ENCODE results near the gene TRMT2B. TPM values are rescaled to one million over a fixed set of nuclear protein-coding genes. Genes with fewer than 3 reads are reported as not detected.
"Not testable (repeated sequence)": the region's sequence is repeated elsewhere in the genome, so short reads cannot be mapped to it uniquely, and the experiment has no call there.

The TRMT2B gene
- polyA plus RNA-seq, 1 of the 3 experiments (the other 2 are of a cell fraction): 7.2 TPM

DNA sequence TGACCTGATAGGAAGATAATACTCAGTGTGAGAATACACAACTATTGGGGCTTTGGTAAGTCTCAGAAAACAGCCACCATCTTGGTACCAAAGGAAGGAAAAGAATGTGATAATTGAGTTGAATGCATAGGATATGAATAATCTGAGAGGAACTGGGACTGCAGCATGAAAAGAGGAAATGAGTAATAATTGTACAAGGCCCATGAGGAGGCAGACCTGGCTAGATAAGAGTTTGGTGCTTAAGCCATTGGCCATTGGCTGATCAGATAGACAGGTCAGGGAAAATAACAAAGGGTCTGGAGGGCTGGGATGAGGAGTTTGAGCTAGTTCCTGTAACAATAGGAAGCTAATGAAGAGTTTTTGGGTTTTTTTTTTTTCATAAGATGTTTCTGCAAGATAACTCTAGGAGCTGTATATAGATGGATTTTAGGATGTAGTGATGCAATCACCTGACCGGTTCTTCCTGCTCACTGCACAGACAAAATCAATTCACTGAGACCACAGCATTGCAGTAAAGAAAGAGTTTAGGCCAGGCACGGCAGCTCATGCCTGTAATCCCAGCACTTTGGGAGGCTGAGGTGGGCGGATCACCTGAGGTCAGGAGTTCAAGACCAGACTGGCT lies 5.3 kb upstream of the TRMT2B start:
- 40% methylated on average over 3 of the region's 3 CpGs for WGBS (ENCODE audit: low lambda C conversion rate)
- H3K4me2 ChIP-seq: peak overlapping the region; percentile 41; the same call in 1 of the 2 replicates
- H2AFZ ChIP-seq (ENCODE audit: low read depth): peak overlapping the region; percentile 67
- H3K9me3 ChIP-seq: no peaks in the 10 kb centered on the region
- H3K4me3 ChIP-seq (ENCODE audit: low read depth in 2 of 2, low read length in 1 of 2): no peak overlapping the region
- no peaks in the 10 kb centered on the region for H3K79me2 ChIP-seq (ENCODE audit: insufficient read depth)
- ChIA-PET CTCF (no interaction called here), POLR2A (no interaction called here)
- H3K9ac ChIP-seq: no peak overlapping the region
- peak overlapping the region in 1 of 2 experiments; percentile 47; a peak in 2 of 4 replicates for H3K27ac ChIP-seq (ENCODE audit: low read depth in 2 of 2, low read length in 1 of 2)
- no peaks in the 10 kb centered on the region for H3K4me1 ChIP-seq (ENCODE audit: control insufficient read depth in 1 of 2, insufficient read depth in 2 of 2, low read depth in 1 of 2, low read length in 1 of 2)
- H4K20me1 ChIP-seq (ENCODE audit: insufficient read depth): no peaks in the 10 kb centered on the region
- no peak for DNase-seq
- TF ChIP-seq GATA2 (CRISPR knock-in tag; IDR thresholded peaks at IDR 0.05): no peak
- peak; percentile 49; the same call in 1 of the 2 replicates for TF ChIP-seq YY1 (IDR thresholded peaks at IDR 0.05; ENCODE audit: low read depth)
- 0 out of 2 replicates have a peak, but pooled peaks have one; percentile 17 for TF ChIP-seq TCF12 (IDR thresholded peaks at IDR 0.05)
- TF ChIP-seq FOSL2 (IDR thresholded peaks at IDR 0.05; ENCODE audit: borderline replicate concordance, low read depth): peak; percentile 44; the same call in 1 of the 2 replicates
- TF ChIP-seq, protein P1, sequence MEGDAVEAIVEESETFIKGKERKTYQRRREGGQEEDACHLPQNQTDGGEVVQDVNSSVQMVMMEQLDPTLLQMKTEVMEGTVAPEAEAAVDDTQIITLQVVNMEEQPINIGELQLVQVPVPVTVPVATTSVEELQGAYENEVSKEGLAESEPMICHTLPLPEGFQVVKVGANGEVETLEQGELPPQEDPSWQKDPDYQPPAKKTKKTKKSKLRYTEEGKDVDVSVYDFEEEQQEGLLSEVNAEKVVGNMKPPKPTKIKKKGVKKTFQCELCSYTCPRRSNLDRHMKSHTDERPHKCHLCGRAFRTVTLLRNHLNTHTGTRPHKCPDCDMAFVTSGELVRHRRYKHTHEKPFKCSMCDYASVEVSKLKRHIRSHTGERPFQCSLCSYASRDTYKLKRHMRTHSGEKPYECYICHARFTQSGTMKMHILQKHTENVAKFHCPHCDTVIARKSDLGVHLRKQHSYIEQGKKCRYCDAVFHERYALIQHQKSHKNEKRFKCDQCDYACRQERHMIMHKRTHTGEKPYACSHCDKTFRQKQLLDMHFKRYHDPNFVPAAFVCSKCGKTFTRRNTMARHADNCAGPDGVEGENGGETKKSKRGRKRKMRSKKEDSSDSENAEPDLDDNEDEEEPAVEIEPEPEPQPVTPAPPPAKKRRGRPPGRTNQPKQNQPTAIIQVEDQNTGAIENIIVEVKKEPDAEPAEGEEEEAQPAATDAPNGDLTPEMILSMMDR (IDR thresholded peaks at IDR 0.05): no peak
- no peaks in the 10 kb centered on the region for H3K36me3 ChIP-seq (replicated peaks in 1 of 2; ENCODE audit: control insufficient read depth in 1 of 2, insufficient read depth in 2 of 2, low read length in 1 of 2)
- H3K27me3 ChIP-seq (ENCODE audit: insufficient read depth): no peaks in the 10 kb centered on the region; the same call in 1 of the 2 replicates
- peaks cover 4% of the 10 kb centered on the region for H3F3A ChIP-seq (replicated peaks; ENCODE audit: insufficient read depth)
- no peaks in the 10 kb centered on the region for H3K9me2 ChIP-seq

GRCh38 chrX:101056551-101056950 lies 4.6 kb upstream of the TRMT2B start:
- 44% methylated on average over 4 of the region's 4 CpGs for WGBS (ENCODE audit: low lambda C conversion rate)
- H4K20me1 ChIP-seq (ENCODE audit: insufficient read depth); H3K4me2 ChIP-seq; H3K9me2 ChIP-seq; H3K9ac ChIP-seq; H3K9me3 ChIP-seq; H3K4me3 ChIP-seq (ENCODE audit: low read depth in 2 of 2, low read length in 1 of 2); POLR2A ChIA-PET; H3K27me3 ChIP-seq (ENCODE audit: insufficient read depth); H3K4me1 ChIP-seq (ENCODE audit: control insufficient read depth in 1 of 2, insufficient read depth in 2 of 2, low read depth in 1 of 2, low read length in 1 of 2); H3K79me2 ChIP-seq (ENCODE audit: insufficient read depth); DNase-seq; H3F3A ChIP-seq (replicated peaks; ENCODE audit: insufficient read depth); H3K36me3 ChIP-seq (replicated peaks in 1 of 2; ENCODE audit: control insufficient read depth in 1 of 2, insufficient read depth in 2 of 2, low read length in 1 of 2); CTCF ChIA-PET: not testable (repeated sequence)
- peak overlapping the region in 1 of 2 experiments; percentile 47; a peak in 2 of 4 replicates for H3K27ac ChIP-seq (ENCODE audit: low read depth in 2 of 2, low read length in 1 of 2)
- peak overlapping the region; percentile 67; the same call in 1 of the 2 replicates for H2AFZ ChIP-seq (ENCODE audit: low read depth)

GRCh38 chrX:101051153-101051548 lies 760 bp downstream of the TRMT2B start:
- Histone ChIP-seq H3K4me2 (peak overlapping the region; percentile 70), H3K4me1 (ENCODE audit: control insufficient read depth in 1 of 2, insufficient read depth in 2 of 2, low read depth in 1 of 2, low read length in 1 of 2) (peaks cover 0 to 3% of the 10 kb centered on the region in 2 experiments; a peak in 1 of 4 replicates), H3K4me3 (ENCODE audit: low read depth in 2 of 2, low read length in 1 of 2) (peak overlapping the region; percentile 49 to 58), H3K27me3 (ENCODE audit: insufficient read depth) (no peaks in the 10 kb centered on the region; the same call in 1 of the 2 replicates), H3K79me2 (ENCODE audit: insufficient read depth) (peaks cover 16% of the 10 kb centered on the region; the same call in 1 of the 2 replicates), H3K9ac (peak overlapping the region; percentile 72), H3K36me3 (replicated peaks in 1 of 2; ENCODE audit: control insufficient read depth in 1 of 2, insufficient read depth in 2 of 2, low read length in 1 of 2) (no peaks in the 10 kb centered on the region), H3K9me2 (no peaks in the 10 kb centered on the region), H2AFZ (ENCODE audit: low read depth) (peak overlapping the region; percentile 59), H4K20me1 (ENCODE audit: insufficient read depth) (no peaks in the 10 kb centered on the region), H3K9me3 (no peaks in the 10 kb centered on the region), H3F3A (replicated peaks; ENCODE audit: insufficient read depth) (peaks cover 6% of the 10 kb centered on the region), H3K27ac (ENCODE audit: low read depth in 2 of 2, low read length in 1 of 2) (peak overlapping the region in 1 of 2 experiments; percentile 64; a peak in 2 of 4 replicates)
- ChIA-PET CTCF (no interaction called here), POLR2A (no interaction called here)
- TF ChIP-seq USF1 (IDR thresholded peaks at IDR 0.05; ENCODE audit: borderline replicate concordance, low read depth): no peak
- no peak for TF ChIP-seq SMC3 (IDR thresholded peaks at IDR 0.05; ENCODE audit: low read depth, low read length)
- TF ChIP-seq POLR2AphosphoS5 (IDR thresholded peaks at IDR 0.05; ENCODE audit: low read depth, low read length): no peak
- no peak for TF ChIP-seq TAF1 (IDR thresholded peaks at IDR 0.05; ENCODE audit: borderline replicate concordance, low read depth, low read length)
- no peak for TF ChIP-seq MXI1 (IDR thresholded peaks at IDR 0.05; ENCODE audit: low read depth, low read length)
- TF ChIP-seq, protein P2, sequence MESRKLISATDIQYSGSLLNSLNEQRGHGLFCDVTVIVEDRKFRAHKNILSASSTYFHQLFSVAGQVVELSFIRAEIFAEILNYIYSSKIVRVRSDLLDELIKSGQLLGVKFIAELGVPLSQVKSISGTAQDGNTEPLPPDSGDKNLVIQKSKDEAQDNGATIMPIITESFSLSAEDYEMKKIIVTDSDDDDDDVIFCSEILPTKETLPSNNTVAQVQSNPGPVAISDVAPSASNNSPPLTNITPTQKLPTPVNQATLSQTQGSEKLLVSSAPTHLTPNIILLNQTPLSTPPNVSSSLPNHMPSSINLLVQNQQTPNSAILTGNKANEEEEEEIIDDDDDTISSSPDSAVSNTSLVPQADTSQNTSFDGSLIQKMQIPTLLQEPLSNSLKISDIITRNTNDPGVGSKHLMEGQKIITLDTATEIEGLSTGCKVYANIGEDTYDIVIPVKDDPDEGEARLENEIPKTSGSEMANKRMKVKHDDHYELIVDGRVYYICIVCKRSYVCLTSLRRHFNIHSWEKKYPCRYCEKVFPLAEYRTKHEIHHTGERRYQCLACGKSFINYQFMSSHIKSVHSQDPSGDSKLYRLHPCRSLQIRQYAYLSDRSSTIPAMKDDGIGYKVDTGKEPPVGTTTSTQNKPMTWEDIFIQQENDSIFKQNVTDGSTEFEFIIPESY (IDR thresholded peaks at IDR 0.05; ENCODE audit: borderline replicate concordance, low read depth): no peak
- TF ChIP-seq CHD2 (IDR thresholded peaks at IDR 0.05; ENCODE audit: low read length, partially characterized antibody): no peak
- TF ChIP-seq TCF12 (IDR thresholded peaks at IDR 0.05): no peak
- no peak for TF ChIP-seq YY1 (IDR thresholded peaks at IDR 0.05; ENCODE audit: low read depth)
- TF ChIP-seq ELF1 (IDR thresholded peaks at IDR 0.05): no peak
- no peak for TF ChIP-seq JUND (IDR thresholded peaks at IDR 0.05)
- no peak for TF ChIP-seq RFX5 (IDR thresholded peaks at IDR 0.05; ENCODE audit: low read length)
- no peak for TF ChIP-seq FOXM1 (IDR thresholded peaks at IDR 0.05; ENCODE audit: low read depth)
- 16% methylated on average over 4 of the region's 5 CpGs for WGBS (ENCODE audit: low lambda C conversion rate)
- no peak for DNase-seq
